Natural killer cell treated with Interleukin-12 subunit alpha and Interleukin-12 subunit beta and Interleukin-15 and Interleukin-18, amount 100 ng/mL, for 72 hours (primary cell): ENCODE data around the gene PPP1R12B. TPM values are rescaled to one million over a fixed set of nuclear protein-coding genes. Genes with fewer than 3 reads are reported as not detected.

Experiments used
- ATAC-seq, 2 donors: fragments of 150-1000 bp; cut with Tn5 transposase in 1 of 2; sonication (Bioruptor Pico), chemical (Tn5 transposase) in 1 of 2; 2 replicates each; pipeline ENCODE4 v1.10.0; 2021
- DNase-seq: peaks from one replicate; pipeline ENCODE4 v3.0.0; 2022; ENCODE audit warnings: low spot score
- H3K27ac Mint-ChIP-seq, 2 donors: 1 replicate in 1 of 2; 2 replicates in 1 of 2; pipeline ENCODE4 v1.8.0; 2022; ENCODE audit warnings: mixed read lengths in 2 of 2, mild to moderate bottlenecking in 1 of 2, moderate library complexity in 1 of 2
- H3K27me3 Mint-ChIP-seq, 2 donors: 1 replicate in 1 of 2; 2 replicates in 1 of 2; pipeline ENCODE4 v1.8.0; 2022; ENCODE audit warnings: mixed read lengths in 2 of 2
- H3K36me3 Mint-ChIP-seq: one replicate; pipeline ENCODE4 v1.8.0; 2022; ENCODE audit warnings: mixed read lengths
- H3K4me1 Mint-ChIP-seq, 2 donors: 1 replicate in 1 of 2; 2 replicates in 1 of 2; pipeline ENCODE4 v1.8.0; 2022; ENCODE audit warnings: low read depth in 2 of 2, mixed read lengths in 2 of 2, mild to moderate bottlenecking in 1 of 2
- H3K4me3 Mint-ChIP-seq: one replicate; pipeline ENCODE4 v1.8.0; 2022; ENCODE audit warnings: mixed read lengths
- H3K9me3 Mint-ChIP-seq: 2 replicates; pipeline ENCODE4 v1.8.0; 2022; ENCODE audit warnings: mixed read lengths
- total RNA-seq, 2 donors: library from RNA; stranded (reverse); gene quantifications; one replicate each; pipeline ENCODE4 v1.2.3, GENCODE V29; 2022

The PPP1R12B gene, protein sequence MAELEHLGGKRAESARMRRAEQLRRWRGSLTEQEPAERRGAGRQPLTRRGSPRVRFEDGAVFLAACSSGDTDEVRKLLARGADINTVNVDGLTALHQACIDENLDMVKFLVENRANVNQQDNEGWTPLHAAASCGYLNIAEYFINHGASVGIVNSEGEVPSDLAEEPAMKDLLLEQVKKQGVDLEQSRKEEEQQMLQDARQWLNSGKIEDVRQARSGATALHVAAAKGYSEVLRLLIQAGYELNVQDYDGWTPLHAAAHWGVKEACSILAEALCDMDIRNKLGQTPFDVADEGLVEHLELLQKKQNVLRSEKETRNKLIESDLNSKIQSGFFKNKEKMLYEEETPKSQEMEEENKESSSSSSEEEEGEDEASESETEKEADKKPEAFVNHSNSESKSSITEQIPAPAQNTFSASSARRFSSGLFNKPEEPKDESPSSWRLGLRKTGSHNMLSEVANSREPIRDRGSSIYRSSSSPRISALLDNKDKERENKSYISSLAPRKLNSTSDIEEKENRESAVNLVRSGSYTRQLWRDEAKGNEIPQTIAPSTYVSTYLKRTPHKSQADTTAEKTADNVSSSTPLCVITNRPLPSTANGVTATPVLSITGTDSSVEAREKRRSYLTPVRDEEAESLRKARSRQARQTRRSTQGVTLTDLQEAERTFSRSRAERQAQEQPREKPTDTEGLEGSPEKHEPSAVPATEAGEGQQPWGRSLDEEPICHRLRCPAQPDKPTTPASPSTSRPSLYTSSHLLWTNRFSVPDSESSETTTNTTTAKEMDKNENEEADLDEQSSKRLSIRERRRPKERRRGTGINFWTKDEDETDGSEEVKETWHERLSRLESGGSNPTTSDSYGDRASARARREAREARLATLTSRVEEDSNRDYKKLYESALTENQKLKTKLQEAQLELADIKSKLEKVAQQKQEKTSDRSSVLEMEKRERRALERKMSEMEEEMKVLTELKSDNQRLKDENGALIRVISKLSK
- 10 to 100 TPM; 27.1 to 51.8 TPM for total RNA-seq

- peaks cover 30 to 37% of the 10 kb centered on the region in 2 donors for H3K4me1 Mint-ChIP-seq
- peak within 1 kb of the TSS; percentile 85 to 94 for H3K27ac Mint-ChIP-seq
- no peaks in the 10 kb centered on the region for H3K36me3 Mint-ChIP-seq
- H3K9me3 Mint-ChIP-seq: no peaks in the 10 kb centered on the region
- no peaks in the 10 kb centered on the region for H3K27me3 Mint-ChIP-seq
- peak within 1 kb of the TSS; percentile 94 for H3K4me3 Mint-ChIP-seq
- peak; percentile 98 for DNase-seq
- ATAC-seq: peak; percentile 100
Measured at GRCh38 chr1:202348509-202349205, at the start of gene PPP1R12B. Gene PPP1R12B, plus strand, starts transcription at chr1:202348699. Its CDS starts 153 bp downstream, at chr1:202348852.

- Mint-ChIP-seq H3K9me3 (no peaks in the 10 kb centered on the region), H3K4me3 (no peak overlapping the region), H3K4me1 (peaks cover 0 to 8% of the 10 kb centered on the region in 2 donors), H3K27me3 (no peaks in the 10 kb centered on the region), H3K36me3 (no peaks in the 10 kb centered on the region), H3K27ac (no peak overlapping the region)
- DNase-seq: peak; percentile 6
- no peak for ATAC-seq
Measured at GRCh38 chr1:202302166-202302565, 46.3 kb upstream of the PPP1R12B start.

GRCh38 chr1:202304375-202304774 is 44.1 kb upstream of the PPP1R12B start:
- no peaks in the 10 kb centered on the region for H3K27me3 Mint-ChIP-seq
- H3K9me3 Mint-ChIP-seq: no peaks in the 10 kb centered on the region
- no peaks in the 10 kb centered on the region for H3K36me3 Mint-ChIP-seq
- ATAC-seq (no peak), DNase-seq (peak; percentile 56)
- H3K4me3 Mint-ChIP-seq: no peak overlapping the region
- peaks cover 0 to 4% of the 10 kb centered on the region in 2 donors for H3K4me1 Mint-ChIP-seq
- peak overlapping the region in 1 of 2 donors; percentile 66 for H3K27ac Mint-ChIP-seq

DNA sequence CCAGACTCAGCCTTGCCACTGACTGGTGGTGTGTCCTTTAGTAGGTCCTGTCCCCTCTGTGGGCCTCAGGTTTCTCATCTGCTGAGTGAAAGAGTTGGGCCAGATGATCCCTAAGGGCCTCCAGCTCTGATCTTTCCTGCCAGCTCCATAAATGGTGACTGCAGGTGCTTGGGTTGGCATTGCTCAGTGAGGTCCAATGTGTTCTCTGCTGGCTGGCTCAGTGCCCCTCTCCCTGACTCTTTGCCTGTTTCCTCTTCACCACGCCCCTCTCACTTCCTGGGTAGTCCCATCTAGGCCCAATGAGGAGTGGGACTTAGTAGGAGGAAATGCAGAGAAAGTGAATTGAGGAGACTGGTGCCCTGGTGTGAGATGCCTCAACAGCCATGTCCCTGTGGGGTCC is 43.3 kb upstream of the PPP1R12B start:
- Mint-ChIP-seq H3K36me3 (no peaks in the 10 kb centered on the region), H3K4me3 (no peak overlapping the region), H3K4me1 (peaks cover 0 to 4% of the 10 kb centered on the region in 2 donors), H3K9me3 (no peaks in the 10 kb centered on the region), H3K27ac (no peak overlapping the region), H3K27me3 (no peaks in the 10 kb centered on the region)
- ATAC-seq: no peak
- no peak for DNase-seq

- H3K4me3 Mint-ChIP-seq: no peak overlapping the region
- H3K27me3 Mint-ChIP-seq: no peaks in the 10 kb centered on the region
- ATAC-seq: no peak
- H3K9me3 Mint-ChIP-seq: no peaks in the 10 kb centered on the region
- DNase-seq: peak; percentile 58
- peaks cover 4 to 6% of the 10 kb centered on the region in 2 donors for H3K4me1 Mint-ChIP-seq
- H3K36me3 Mint-ChIP-seq: no peaks in the 10 kb centered on the region
- no peak overlapping the region for H3K27ac Mint-ChIP-seq
Measured at GRCh38 chr1:202306535-202307345, 41.8 kb upstream of the PPP1R12B start.

- Mint-ChIP-seq H3K27me3 (no peaks in the 10 kb centered on the region), H3K4me1 (peaks cover 4 to 5% of the 10 kb centered on the region in 2 donors), H3K27ac (peak overlapping the region; percentile 21 to 45), H3K36me3 (no peaks in the 10 kb centered on the region), H3K4me3 (no peak overlapping the region), H3K9me3 (no peaks in the 10 kb centered on the region)
- peak in 1 of 2 donors; percentile 3 for ATAC-seq
- DNase-seq: no peak
Measured at GRCh38 chr1:202310071-202310725, 38.3 kb upstream of the PPP1R12B start.

- no peaks in the 10 kb centered on the region for H3K27me3 Mint-ChIP-seq
- ATAC-seq: no peak
- no peak for DNase-seq
- H3K4me3 Mint-ChIP-seq: no peak overlapping the region
- H3K4me1 Mint-ChIP-seq: peaks cover 4 to 9% of the 10 kb centered on the region in 2 donors
- no peaks in the 10 kb centered on the region for H3K36me3 Mint-ChIP-seq
- peak overlapping the region; percentile 21 to 40 for H3K27ac Mint-ChIP-seq
- no peaks in the 10 kb centered on the region for H3K9me3 Mint-ChIP-seq
Measured at GRCh38 chr1:202310746-202311145, 37.8 kb upstream of the PPP1R12B start.

- DNase-seq: no peak
- Mint-ChIP-seq H3K4me1 (peaks cover 4 to 9% of the 10 kb centered on the region in 2 donors), H3K27ac (peak overlapping the region in 1 of 2 donors; percentile 69), H3K9me3 (no peaks in the 10 kb centered on the region), H3K4me3 (no peak overlapping the region), H3K36me3 (no peaks in the 10 kb centered on the region), H3K27me3 (no peaks in the 10 kb centered on the region)
- no peak for ATAC-seq
Measured at GRCh38 chr1:202311875-202312635, 36.4 kb upstream of the PPP1R12B start.

DNA sequence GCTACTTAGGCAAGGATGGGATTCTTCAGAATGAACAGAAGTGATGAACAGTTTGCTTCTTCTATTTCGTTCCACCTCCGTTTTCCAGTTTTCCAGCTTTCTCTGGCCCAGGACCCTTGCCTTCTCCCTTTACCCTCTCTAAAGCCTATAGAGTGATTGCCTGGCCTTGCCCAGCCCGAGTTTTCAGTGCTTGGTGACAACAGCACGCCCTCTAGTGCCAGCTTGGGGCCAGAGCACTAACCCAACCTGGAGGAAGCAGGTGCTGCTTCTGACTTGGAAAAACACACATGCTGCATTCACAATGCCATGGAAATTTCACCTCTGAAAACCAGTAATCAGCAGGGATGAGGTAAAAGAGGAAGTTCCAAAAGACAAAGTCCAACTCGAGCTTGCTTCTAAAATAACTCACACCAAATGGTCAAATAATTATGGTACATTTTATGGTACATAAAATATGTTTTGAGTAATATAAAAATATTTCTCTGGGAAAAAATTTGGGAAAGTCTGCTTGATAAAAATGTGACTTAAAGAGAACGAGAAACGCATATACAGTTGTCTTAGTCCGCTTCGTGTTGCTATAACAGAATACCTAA is 32.8 kb upstream of the PPP1R12B start:
- H3K36me3 Mint-ChIP-seq: no peaks in the 10 kb centered on the region
- DNase-seq: peak; percentile 77
- peaks cover 16 to 19% of the 10 kb centered on the region in 2 donors for H3K4me1 Mint-ChIP-seq
- H3K27me3 Mint-ChIP-seq: no peaks in the 10 kb centered on the region
- no peak overlapping the region for H3K4me3 Mint-ChIP-seq
- no peak overlapping the region for H3K27ac Mint-ChIP-seq
- no peaks in the 10 kb centered on the region for H3K9me3 Mint-ChIP-seq
- peak; percentile 64 to 83 for ATAC-seq

DNA sequence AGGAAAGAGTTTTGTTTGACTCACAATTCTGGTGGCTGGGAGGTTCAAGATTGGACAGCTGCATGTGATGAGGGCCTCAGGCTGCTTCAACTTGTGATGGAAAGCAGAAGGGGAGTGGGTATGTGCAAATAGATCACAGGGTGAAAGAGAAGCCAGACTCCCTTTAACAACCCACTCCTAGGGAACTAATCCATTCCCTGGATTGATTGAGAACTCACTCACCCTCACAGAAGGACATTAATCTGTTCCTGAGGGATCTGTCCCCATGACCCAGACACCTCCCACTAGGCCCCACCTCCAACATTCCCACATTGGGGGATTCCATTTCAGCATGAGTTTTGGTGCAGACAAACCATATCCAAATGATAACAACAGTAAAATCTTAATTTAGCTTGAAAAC is 32.3 kb upstream of the PPP1R12B start:
- Mint-ChIP-seq H3K27ac (no peak overlapping the region), H3K9me3 (no peaks in the 10 kb centered on the region)
- no peak for DNase-seq

GRCh38 chr1:202317941-202318925 is 30.3 kb upstream of the PPP1R12B start:
- Mint-ChIP-seq H3K4me3 (no peak overlapping the region), H3K4me1 (peaks cover 11 to 16% of the 10 kb centered on the region in 2 donors), H3K27ac (no peak overlapping the region), H3K27me3 (no peaks in the 10 kb centered on the region), H3K9me3 (no peaks in the 10 kb centered on the region), H3K36me3 (no peaks in the 10 kb centered on the region)
- ATAC-seq: no peak
- DNase-seq: no peak

More for the DNA sequence above, 32.3 kb upstream of the PPP1R12B start:
- no peak for ATAC-seq
- no peak overlapping the region for H3K4me3 Mint-ChIP-seq
- peaks cover 16% of the 10 kb centered on the region in 2 donors for H3K4me1 Mint-ChIP-seq
- H3K36me3 Mint-ChIP-seq: no peaks in the 10 kb centered on the region
- H3K27me3 Mint-ChIP-seq: no peaks in the 10 kb centered on the region
